SK-N-MC (cell line): ENCODE data around the gene GPC6.

Experiments
- EZH2 ChIP-seq: fragments of 200-600 bp; sonication (generic); IDR thresholded peaks from one replicate; pipeline ENCODE4 v1.6.1; 2017; ENCODE audit warnings: antibody characterized with exemption
- POLR2AphosphoS5 ChIP-seq: IDR thresholded peaks from 2 replicates; pipeline ENCODE4 v1.6.1; 2012; ENCODE audit warnings: mild to moderate bottlenecking, low read depth, low read length, borderline replicate concordance

DNA sequence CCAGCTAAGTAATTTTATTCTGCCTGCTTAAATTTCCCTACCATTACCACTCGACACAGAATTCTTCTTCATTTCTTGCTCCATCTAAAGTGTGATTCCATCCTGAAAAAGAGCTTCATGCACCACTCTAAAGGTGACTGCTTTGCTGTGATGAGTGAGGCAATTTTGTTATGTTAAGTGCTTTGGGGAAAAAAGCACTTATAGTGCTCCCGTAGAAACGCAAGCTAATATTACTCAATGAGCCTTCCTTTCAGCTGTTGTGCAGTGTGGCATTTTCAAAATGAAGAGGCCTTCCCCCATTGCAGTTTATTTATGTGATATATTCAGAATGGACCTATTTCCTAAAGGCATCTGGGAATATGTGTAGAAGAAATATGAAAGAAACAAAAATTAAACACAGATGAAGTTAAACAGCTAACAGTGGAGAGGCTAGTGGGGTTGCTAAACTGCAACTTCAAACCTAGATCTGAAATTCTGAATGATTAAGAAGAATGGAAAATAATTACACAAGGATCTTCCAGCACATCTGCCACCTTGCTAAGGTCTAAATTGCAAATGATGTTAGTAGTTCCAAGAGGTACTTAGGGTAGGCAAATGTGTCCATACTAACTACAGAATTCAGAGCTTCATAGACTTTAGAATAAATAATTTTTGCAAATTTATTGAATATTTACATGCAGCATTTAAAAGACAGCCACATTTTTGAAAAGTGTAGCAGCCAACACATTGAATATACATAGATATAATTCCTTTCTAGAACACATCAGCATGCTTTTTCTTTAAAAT lies 1041.2 kb downstream of the GPC6 start:
- TF ChIP-seq EZH2 (no peak), POLR2AphosphoS5 (no peak)
